CD4-positive, CD25-positive, alpha-beta regulatory T cell (primary cell): ENCODE results near the gene IFNG-AS1. TPM values are rescaled to one million over a fixed set of nuclear protein-coding genes. Genes with fewer than 3 reads are reported as not detected.
A peak's percentile ranks its signal among the peaks of the same experiment; 100 is the strongest.

Experiments used
- ATAC-seq, 2 donors: fragments of 150-1000 bp; cut with Tn5 transposase; one replicate each; pipeline ENCODE4 v1.10.0; 2021; ENCODE audit warnings: low read depth in 2 of 2, moderate number of reproducible peaks in 2 of 2, moderate library complexity in 1 of 2
- DNase-seq, 3 donors: peaks; one replicate each; pipeline versions ENCODE4 v3.0.0 to v3.0.0-alpha.2; 2012 to 2022; ENCODE audit warnings: mixed read lengths in 1 of 3
- H3K27ac ChIP-seq: one replicate; pipeline ENCODE4 v1.7.0; 2013; ENCODE audit warnings: mild to moderate bottlenecking, low read length; ENCODE audit not compliant: insufficient read depth, poor library complexity, severe bottlenecking
- H3K27me3 ChIP-seq: one replicate; pipeline ENCODE4 v1.7.0; 2013; ENCODE audit warnings: low read length; ENCODE audit not compliant: control insufficient read depth, insufficient read depth
- H3K36me3 ChIP-seq: one replicate; pipeline ENCODE4 v1.7.0; 2013; ENCODE audit warnings: mild to moderate bottlenecking, low read length, moderate library complexity; ENCODE audit not compliant: control insufficient read depth, insufficient read depth
- H3K4me1 ChIP-seq: 2 replicates; pipeline ENCODE4 v1.7.0; 2013; ENCODE audit warnings: mild to moderate bottlenecking, low read length; ENCODE audit not compliant: insufficient read depth, control insufficient read depth, poor library complexity, severe bottlenecking
- H3K4me3 ChIP-seq: one replicate; pipeline ENCODE4 v1.7.0; 2013; ENCODE audit warnings: low read depth, mild to moderate bottlenecking, low read length, moderate library complexity
- H3K9me3 ChIP-seq, 2 experiments: 1 replicate in 1 of 2; 2 replicates in 1 of 2; pipeline ENCODE4 v1.7.0; 2013; ENCODE audit warnings: low read length in 2 of 2, mild to moderate bottlenecking in 1 of 2, moderate library complexity in 1 of 2; ENCODE audit not compliant: control insufficient read depth in 2 of 2
- H3K27ac Mint-ChIP-seq, 3 donors: one replicate each; pipeline ENCODE4 v1.8.0; 2020 to 2022; ENCODE audit warnings: mild to moderate bottlenecking in 3 of 3, mixed read lengths in 3 of 3, moderate library complexity in 2 of 3
- H3K27me3 Mint-ChIP-seq: one replicate; pipeline ENCODE4 v1.8.0; 2022; ENCODE audit warnings: mild to moderate bottlenecking, mixed read lengths
- H3K36me3 Mint-ChIP-seq: one replicate; pipeline ENCODE4 v1.8.0; 2020; ENCODE audit warnings: mixed read lengths
- H3K4me1 Mint-ChIP-seq, 4 donors: one replicate each; pipeline ENCODE4 v1.8.0; 2020 to 2022; ENCODE audit warnings: mixed read lengths in 4 of 4, mild to moderate bottlenecking in 1 of 4
- H3K4me3 Mint-ChIP-seq, 4 donors: one replicate each; pipeline ENCODE4 v1.8.0; 2020 to 2022; ENCODE audit warnings: mild to moderate bottlenecking in 4 of 4, mixed read lengths in 4 of 4, moderate library complexity in 3 of 4
- H3K9me3 Mint-ChIP-seq, 7 donors: one replicate each; pipeline ENCODE4 v1.8.0; 2020 to 2022; ENCODE audit warnings: mixed read lengths in 7 of 7, mild to moderate bottlenecking in 3 of 7, moderate library complexity in 2 of 7
- polyA plus RNA-seq, 4 donors: library from polyadenylated mRNA; unstranded; fragments of 300-500 nt; fragmentation: Illumina TruSeq; gene quantifications; one replicate each; pipeline ENCODE4 v1.2.3, GENCODE V29; 2021
- total RNA-seq: library from RNA; stranded (reverse); gene quantifications from one replicate; pipeline ENCODE4 v1.2.3, GENCODE V29; 2022

IFNG-AS1 gene
- total and polyA plus RNA-seq, 5 donors from 2014 or later = 0.24 to 9.3 (median 2.5) TPM

DNA sequence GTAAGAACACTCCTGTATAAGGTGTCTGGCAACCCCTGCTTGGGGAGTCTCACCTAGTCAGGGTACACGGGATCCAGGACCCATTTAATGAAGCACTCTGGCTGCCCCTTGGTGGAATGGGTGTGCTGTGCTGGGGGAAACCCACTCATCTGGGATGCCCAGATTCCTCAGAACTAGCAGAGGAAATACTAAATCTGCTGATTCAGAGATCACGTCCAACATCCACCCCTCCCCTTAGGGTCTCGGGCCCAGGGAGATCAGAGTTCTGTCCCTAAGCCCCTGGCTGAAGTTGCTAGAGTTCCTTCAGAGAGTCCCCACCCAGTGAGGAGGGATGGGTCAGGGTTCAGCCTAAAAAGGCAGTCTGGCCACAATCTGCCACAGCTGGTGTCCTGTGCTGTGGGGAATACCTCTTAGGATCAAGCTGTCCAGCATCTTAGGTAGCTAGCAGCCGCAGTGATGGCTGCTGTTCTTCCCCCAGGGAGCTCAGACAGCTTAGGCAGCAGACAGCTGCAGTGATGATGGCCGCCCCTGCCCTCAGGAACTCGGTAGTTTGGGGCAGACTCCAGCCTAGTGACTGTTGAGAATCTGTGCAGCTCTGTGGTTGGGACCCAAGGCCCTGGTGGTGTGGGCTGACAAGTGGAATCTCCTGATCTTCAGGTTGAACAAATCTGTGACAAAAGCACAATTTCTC lies 74.8 kb downstream of the IFNG-AS1 start:
- no peak overlapping the region for H3K4me3 ChIP-seq
- H3K27me3 Mint-ChIP-seq = peaks cover 15% of the 10 kb centered on the region
- H3K36me3 Mint-ChIP-seq = peaks cover 4% of the 10 kb centered on the region
- no peaks in the 10 kb centered on the region for H3K36me3 ChIP-seq
- H3K27ac ChIP-seq = no peak overlapping the region
- ATAC-seq = no peak
- H3K9me3 Mint-ChIP-seq = peaks cover 0 to 34% (median 18%) of the 10 kb centered on the region in 7 donors
- no peaks in the 10 kb centered on the region for H3K4me1 Mint-ChIP-seq
- H3K4me1 ChIP-seq = no peaks in the 10 kb centered on the region
- H3K27me3 ChIP-seq = no peaks in the 10 kb centered on the region
- no peak for DNase-seq
- H3K4me3 Mint-ChIP-seq = no peak overlapping the region
- H3K27ac Mint-ChIP-seq = no peak overlapping the region
- H3K9me3 ChIP-seq = peaks cover 10 to 14% of the 10 kb centered on the region in 2 experiments

DNA sequence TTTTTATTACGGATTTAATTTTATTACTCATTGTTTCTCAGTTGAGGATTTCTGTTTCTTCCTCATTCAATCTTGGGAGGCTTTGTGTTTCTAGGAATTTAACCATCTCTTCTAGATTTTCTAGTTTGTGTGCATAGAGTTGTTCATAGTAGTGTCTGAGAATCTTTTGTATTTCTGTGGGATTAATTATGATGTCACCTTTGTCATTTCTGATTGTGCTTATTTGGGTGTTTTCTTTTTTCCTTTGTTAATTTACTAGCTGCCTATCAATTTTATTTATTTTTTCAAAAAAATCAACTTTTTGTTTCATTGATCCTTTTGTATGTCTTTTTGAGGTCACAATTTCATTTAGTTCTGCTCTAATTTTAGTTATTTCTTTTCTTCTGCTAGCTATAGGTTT lies 75.9 kb downstream of the IFNG-AS1 start:
- H3K4me1 ChIP-seq = no peaks in the 10 kb centered on the region
- H3K4me3 ChIP-seq = no peak overlapping the region
- Mint-ChIP-seq H3K4me1 (no peaks in the 10 kb centered on the region), H3K36me3 (peaks cover 4% of the 10 kb centered on the region), H3K27me3 (peaks cover 15% of the 10 kb centered on the region), H3K27ac (no peak overlapping the region), H3K9me3 (peaks cover 0 to 26% (median 15%) of the 10 kb centered on the region in 7 donors), H3K4me3 (no peak overlapping the region)
- H3K27me3 ChIP-seq = no peaks in the 10 kb centered on the region
- peaks cover 10 to 14% of the 10 kb centered on the region in 2 experiments for H3K9me3 ChIP-seq
- DNase-seq = no peak
- H3K36me3 ChIP-seq = no peaks in the 10 kb centered on the region
- ATAC-seq = no peak
- no peak overlapping the region for H3K27ac ChIP-seq

DNA sequence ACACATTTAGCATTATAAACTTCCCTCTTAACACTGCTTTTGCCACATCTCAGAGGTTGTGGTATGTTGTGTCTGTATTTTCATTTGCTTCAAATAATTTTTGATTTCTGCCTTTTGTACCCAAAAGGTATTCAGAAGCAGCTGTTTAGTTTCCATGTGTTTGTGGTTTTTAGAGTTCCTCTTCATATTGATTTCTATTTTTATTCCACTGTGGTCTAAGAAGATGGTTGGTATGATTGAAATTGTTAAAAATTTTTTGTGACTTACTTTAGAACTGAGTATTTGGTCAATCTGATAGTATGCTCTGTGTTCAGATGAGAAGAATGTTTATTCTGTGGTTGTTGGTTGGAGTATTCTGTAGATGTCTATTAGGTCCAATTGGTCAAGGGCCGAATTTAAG lies 76.4 kb downstream of the IFNG-AS1 start:
- peaks cover 4% of the 10 kb centered on the region for H3K36me3 Mint-ChIP-seq

DNA sequence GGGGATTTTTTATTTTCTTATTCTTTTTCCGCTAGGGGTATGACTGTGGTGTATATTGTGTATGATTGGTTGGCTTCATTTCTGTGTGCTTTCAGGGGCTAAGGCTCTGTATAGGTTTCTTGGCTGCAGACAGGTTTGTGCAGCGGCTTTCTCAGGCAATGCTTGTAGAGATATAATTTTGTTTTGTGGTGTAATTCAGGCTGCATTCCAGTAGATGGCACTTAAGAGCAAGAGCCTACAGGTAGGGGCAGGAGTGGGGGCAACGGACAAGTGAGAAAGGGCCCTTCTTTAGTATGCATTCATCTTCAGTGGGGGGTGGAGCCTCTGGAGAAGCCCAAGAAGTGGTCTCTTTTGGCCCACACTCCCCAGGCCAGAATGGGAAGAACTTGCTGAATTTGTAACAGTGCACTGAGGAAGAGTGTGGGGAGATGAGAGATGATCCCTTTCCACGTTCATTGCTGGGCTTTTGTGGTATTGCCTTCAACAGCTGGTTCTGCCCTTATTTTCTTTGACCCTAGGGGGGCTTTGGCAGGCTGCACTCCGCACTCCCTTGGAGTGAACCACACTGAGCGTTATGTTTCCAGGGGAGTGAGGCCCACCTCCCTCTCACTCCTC lies 78.6 kb downstream of the IFNG-AS1 start:
- peaks cover 7 to 14% of the 10 kb centered on the region in 2 experiments for H3K9me3 ChIP-seq
- Mint-ChIP-seq H3K27me3 (peaks cover 6% of the 10 kb centered on the region), H3K4me3 (no peak overlapping the region), H3K27ac (peak overlapping the region in 1 of 3 donors; percentile 32), H3K4me1 (no peaks in the 10 kb centered on the region), H3K36me3 (no peaks in the 10 kb centered on the region), H3K9me3 (peaks cover 0 to 11% (median 11%) of the 10 kb centered on the region in 7 donors)
- no peak overlapping the region for H3K27ac ChIP-seq
- peak in 1 of 3 donors; percentile 14 for DNase-seq
- no peaks in the 10 kb centered on the region for H3K36me3 ChIP-seq
- no peak overlapping the region for H3K4me3 ChIP-seq
- ATAC-seq = no peak
- H3K4me1 ChIP-seq = no peaks in the 10 kb centered on the region
- no peaks in the 10 kb centered on the region for H3K27me3 ChIP-seq

More for the DNA sequence above, 76.4 kb downstream of the IFNG-AS1 start:
- Mint-ChIP-seq H3K4me3 (no peak overlapping the region), H3K4me1 (no peaks in the 10 kb centered on the region), H3K9me3 (peaks cover 0 to 26% (median 15%) of the 10 kb centered on the region in 7 donors), H3K27me3 (peaks cover 15% of the 10 kb centered on the region), H3K27ac (no peak overlapping the region)
- Histone ChIP-seq H3K9me3 (peaks cover 10 to 14% of the 10 kb centered on the region in 2 experiments), H3K36me3 (no peaks in the 10 kb centered on the region), H3K4me3 (no peak overlapping the region), H3K27ac (no peak overlapping the region), H3K4me1 (no peaks in the 10 kb centered on the region), H3K27me3 (no peaks in the 10 kb centered on the region)
- ATAC-seq (no peak), DNase-seq (no peak)

DNA sequence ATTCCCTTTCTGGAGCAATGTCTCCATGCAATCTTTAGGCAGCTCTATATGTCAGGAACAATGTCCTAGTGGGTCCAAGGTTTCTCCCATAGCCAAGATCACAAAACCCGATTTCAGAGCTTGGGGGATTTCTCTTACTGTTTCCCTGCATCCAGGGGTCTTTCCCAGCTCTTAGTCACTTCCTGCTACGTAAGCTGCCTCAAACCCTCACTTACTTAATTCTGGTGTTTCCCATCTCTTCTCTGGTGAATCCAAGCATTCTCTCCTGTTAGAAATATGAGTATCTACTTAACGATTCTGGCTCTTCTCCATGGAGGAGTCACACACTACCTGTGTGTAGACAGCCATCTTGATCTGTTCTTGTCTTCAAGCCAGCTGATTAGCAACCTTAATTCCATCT lies 80.0 kb downstream of the IFNG-AS1 start:
- Histone ChIP-seq H3K9me3 (peaks cover 7 to 14% of the 10 kb centered on the region in 2 experiments), H3K36me3 (no peaks in the 10 kb centered on the region), H3K27me3 (no peaks in the 10 kb centered on the region), H3K27ac (no peak overlapping the region), H3K4me1 (no peaks in the 10 kb centered on the region), H3K4me3 (no peak overlapping the region)
- Mint-ChIP-seq H3K36me3 (no peaks in the 10 kb centered on the region), H3K27me3 (peaks cover 6% of the 10 kb centered on the region), H3K27ac (no peak overlapping the region), H3K4me3 (no peak overlapping the region), H3K4me1 (no peaks in the 10 kb centered on the region), H3K9me3 (peaks cover 0 to 11% (median 11%) of the 10 kb centered on the region in 7 donors)
- DNase-seq (no peak), ATAC-seq (no peak)

Other genes with a start within 250 kb of the IFNG-AS1 start
- gene IFNG, start 170.3 kb downstream of the IFNG-AS1 start, total RNA-seq = 15.0 TPM
- gene IFNG, start 170.3 kb downstream of the IFNG-AS1 start, polyA plus RNA-seq = 1 to 10 TPM in 1 of 4 donors, under 1 TPM in 3; 0.83 to 3.2 (median 0.89) TPM
- gene IL26, start 236.4 kb downstream of the IFNG-AS1 start, total RNA-seq = not detected
- under 1 TPM in 2 of 4 donors, not detected in 2; 0.17 to 0.71 TPM for gene IL26, start 236.4 kb downstream of the IFNG-AS1 start, polyA plus RNA-seq